ENCODE data around the gene OAS2.

The OAS2 gene

GRCh38 chr12:112963227-112963861 is 15.0 kb upstream of the OAS2 start:
- DNase-seq (ENCODE audit: low read depth in 1 of 2, low spot score in 1 of 2): no peak
- no peak for TF ChIP-seq JUND (IDR thresholded peaks at IDR 0.05; ENCODE audit: low read depth)
- in situ Hi-C loops (cut with HindIII; ENCODE audit: low pct_unique_long_range_greater_than_20kb, low sequenced_read_pairs): no loop called here

DNA sequence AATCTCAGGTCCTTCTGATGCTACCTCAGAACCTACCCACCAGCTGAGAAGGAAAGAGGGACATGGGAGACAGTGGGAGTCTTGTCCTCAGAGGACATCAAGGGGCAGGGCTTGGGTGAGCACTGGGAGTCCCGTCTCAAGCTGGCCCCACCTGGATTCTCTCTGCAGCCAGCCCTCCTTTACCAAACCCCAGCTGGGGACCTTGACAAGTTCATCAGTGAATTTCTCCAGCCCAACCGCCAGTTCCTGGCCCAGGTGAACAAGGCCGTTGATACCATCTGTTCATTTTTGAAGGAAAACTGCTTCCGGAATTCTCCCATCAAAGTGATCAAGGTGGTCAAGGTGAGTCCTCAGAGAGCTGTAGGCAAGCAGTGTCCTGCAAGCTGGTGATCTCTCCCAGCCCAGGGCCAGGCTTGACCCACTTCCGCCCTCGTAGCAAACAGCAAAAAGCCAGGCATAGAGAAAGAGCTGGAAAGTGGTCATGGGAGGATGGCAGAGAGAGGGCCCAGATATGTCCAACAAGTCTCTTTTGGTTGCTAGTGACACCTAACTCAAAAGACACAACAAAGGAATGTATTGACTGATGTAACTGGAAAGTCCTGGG is 14.2 kb upstream of the OAS2 start:
- no peak for TF ChIP-seq JUND (IDR thresholded peaks at IDR 0.05; ENCODE audit: low read depth)
- DNase-seq (ENCODE audit: low read depth in 1 of 2, low spot score in 1 of 2): no peak
- in situ Hi-C loops (cut with HindIII; ENCODE audit: low pct_unique_long_range_greater_than_20kb, low sequenced_read_pairs): no loop called here

GRCh38 chr12:112964915-112965314 is 13.4 kb upstream of the OAS2 start:
- TF ChIP-seq JUND (IDR thresholded peaks at IDR 0.05; ENCODE audit: low read depth): no peak
- DNase-seq (ENCODE audit: low read depth in 1 of 2, low spot score in 1 of 2): no peak
- in situ Hi-C loops (cut with HindIII; ENCODE audit: low pct_unique_long_range_greater_than_20kb, low sequenced_read_pairs): no loop called here

GRCh38 chr12:112965643-112966042 is 12.7 kb upstream of the OAS2 start:
- in situ Hi-C loops (cut with HindIII; ENCODE audit: low pct_unique_long_range_greater_than_20kb, low sequenced_read_pairs): no loop called here

DNA sequence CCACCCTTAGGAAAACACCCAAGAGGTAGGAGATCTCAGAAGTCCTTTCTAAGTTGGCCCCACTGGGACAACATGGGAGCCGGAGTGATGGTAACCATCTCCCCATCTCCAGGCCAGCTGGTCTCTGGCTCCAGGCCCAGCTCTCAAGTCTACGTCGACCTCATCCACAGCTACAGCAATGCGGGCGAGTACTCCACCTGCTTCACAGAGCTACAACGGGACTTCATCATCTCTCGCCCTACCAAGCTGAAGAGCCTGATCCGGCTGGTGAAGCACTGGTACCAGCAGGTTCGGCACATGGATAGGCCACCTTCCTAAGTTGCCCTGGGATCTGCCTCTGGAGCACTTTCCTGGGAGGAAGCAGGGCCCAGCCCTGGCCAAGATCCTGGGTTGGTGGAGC is 11.0 kb upstream of the OAS2 start:
- no peak for TF ChIP-seq JUND (IDR thresholded peaks at IDR 0.05; ENCODE audit: low read depth)
- in situ Hi-C loops (cut with HindIII; ENCODE audit: low pct_unique_long_range_greater_than_20kb, low sequenced_read_pairs): no loop called here
- no peak for DNase-seq (ENCODE audit: low read depth in 1 of 2, low spot score in 1 of 2)

More at GRCh38 chr12:112965643-112966042, 12.7 kb upstream of the OAS2 start:
- no peak for DNase-seq (ENCODE audit: low read depth in 1 of 2, low spot score in 1 of 2)
- no peak for TF ChIP-seq JUND (IDR thresholded peaks at IDR 0.05; ENCODE audit: low read depth)

DNA sequence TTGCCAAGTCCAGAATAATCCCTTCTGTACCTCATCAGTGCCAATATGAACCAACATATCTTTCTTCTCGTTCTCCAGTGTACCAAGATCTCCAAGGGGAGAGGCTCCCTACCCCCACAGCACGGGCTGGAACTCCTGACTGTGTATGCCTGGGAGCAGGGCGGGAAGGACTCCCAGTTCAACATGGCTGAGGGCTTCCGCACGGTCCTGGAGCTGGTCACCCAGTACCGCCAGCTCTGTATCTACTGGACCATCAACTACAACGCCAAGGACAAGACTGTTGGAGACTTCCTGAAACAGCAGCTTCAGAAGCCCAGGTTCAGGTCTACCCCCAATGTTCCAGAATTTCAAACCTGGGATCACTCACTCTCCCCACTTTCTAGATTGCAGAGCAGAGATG is 10.5 kb upstream of the OAS2 start:
- in situ Hi-C loops (cut with HindIII; ENCODE audit: low pct_unique_long_range_greater_than_20kb, low sequenced_read_pairs): no loop called here
- no peak for TF ChIP-seq JUND (IDR thresholded peaks at IDR 0.05; ENCODE audit: low read depth)
- no peak for DNase-seq (ENCODE audit: low read depth in 1 of 2, low spot score in 1 of 2)

DNA sequence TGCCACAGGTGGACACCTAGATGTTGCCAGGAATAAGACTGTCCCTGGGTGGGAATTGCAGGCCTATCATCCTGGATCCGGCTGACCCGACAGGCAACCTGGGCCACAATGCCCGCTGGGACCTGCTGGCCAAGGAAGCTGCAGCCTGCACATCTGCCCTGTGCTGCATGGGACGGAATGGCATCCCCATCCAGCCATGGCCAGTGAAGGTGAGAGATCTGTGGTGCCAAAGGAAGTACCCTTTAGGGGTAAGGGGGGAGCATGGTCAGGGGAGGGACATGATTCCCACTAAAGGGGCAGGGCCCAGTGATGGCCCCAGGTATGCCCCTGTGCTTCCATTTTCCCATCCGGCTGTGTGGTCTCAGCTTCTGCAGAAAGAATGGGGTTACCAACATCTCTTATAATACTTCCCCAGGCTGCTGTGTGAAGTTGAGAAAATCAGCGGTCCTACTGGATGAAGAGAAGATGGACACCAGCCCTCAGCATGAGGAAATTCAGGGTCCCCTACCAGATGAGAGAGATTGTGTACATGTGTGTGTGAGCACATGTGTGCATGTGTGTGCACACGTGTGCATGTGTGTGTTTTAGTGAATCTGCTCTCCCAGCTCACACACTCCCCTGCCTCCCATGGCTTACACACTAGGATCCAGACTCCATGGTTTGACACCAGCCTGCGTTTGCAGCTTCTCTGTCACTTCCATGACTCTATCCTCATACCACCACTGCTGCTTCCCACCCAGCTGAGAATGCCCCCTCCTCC is 8.6 kb upstream of the OAS2 start:
- TF ChIP-seq JUND (IDR thresholded peaks at IDR 0.05; ENCODE audit: low read depth): no peak
- in situ Hi-C loops (cut with HindIII; ENCODE audit: low pct_unique_long_range_greater_than_20kb, low sequenced_read_pairs): no loop called here
- DNase-seq (ENCODE audit: low read depth in 1 of 2, low spot score in 1 of 2): no peak

DNA sequence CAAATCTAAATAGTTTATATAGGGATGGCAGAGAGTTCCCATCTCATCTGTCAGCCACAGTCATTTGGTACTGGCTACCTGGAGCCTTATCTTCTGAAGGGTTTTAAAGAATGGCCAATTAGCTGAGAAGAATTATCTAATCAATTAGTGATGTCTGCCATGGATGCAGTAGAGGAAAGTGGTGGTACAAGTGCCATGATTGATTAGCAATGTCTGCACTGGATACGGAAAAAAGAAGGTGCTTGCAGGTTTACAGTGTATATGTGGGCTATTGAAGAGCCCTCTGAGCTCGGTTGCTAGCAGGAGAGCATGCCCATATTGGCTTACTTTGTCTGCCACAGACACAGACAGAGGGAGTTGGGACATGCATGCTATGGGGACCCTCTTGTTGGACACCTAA is 7.9 kb upstream of the OAS2 start:
- DNase-seq (ENCODE audit: low read depth in 1 of 2, low spot score in 1 of 2): no peak
- in situ Hi-C loops (cut with HindIII; ENCODE audit: low pct_unique_long_range_greater_than_20kb, low sequenced_read_pairs): no loop called here
- TF ChIP-seq JUND (IDR thresholded peaks at IDR 0.05; ENCODE audit: low read depth): no peak

DNA sequence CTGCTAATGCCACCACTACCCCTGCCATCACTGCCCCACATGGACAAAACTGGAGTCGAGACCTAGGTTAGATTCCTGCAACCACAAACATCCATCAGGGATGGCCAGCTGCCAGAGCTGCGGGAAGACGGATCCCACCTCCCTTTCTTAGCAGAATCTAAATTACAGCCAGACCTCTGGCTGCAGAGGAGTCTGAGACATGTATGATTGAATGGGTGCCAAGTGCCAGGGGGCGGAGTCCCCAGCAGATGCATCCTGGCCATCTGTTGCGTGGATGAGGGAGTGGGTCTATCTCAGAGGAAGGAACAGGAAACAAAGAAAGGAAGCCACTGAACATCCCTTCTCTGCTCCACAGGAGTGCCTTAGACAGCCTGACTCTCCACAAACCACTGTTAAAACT is 7.1 kb upstream of the OAS2 start:
- in situ Hi-C loops (cut with HindIII; ENCODE audit: low pct_unique_long_range_greater_than_20kb, low sequenced_read_pairs): no loop called here
- no peak for TF ChIP-seq JUND (IDR thresholded peaks at IDR 0.05; ENCODE audit: low read depth)
- DNase-seq (ENCODE audit: low read depth in 1 of 2, low spot score in 1 of 2): no peak

- DNase-seq (ENCODE audit: low read depth in 1 of 2, low spot score in 1 of 2): no peak
- TF ChIP-seq JUND (IDR thresholded peaks at IDR 0.05; ENCODE audit: low read depth): no peak
- in situ Hi-C loops (cut with HindIII; ENCODE audit: low pct_unique_long_range_greater_than_20kb, low sequenced_read_pairs): no loop called here
Measured at GRCh38 chr12:112973011-112973735, 5.1 kb upstream of the OAS2 start.

DNA sequence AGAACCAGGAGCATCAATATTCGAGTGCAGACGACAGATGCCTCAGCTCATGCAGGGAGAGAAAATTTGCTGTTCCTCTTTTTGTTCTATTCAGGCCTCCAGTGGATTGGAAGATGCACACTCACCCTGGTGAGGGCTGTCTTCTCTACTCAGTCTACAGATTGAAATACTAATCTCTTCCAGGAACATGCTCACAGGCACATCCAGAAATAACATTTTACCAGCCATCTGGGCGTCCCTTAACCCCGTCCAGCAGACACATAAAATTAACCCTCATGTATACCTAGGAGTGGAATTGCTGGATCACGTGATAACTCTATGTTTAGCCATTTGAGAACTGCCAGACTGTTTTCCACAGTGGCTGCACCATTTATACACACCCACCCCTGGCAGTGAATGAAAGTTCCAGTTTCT is 4.5 kb upstream of the OAS2 start:
- no peak for DNase-seq (ENCODE audit: low read depth in 1 of 2, low spot score in 1 of 2)
- TF ChIP-seq JUND (IDR thresholded peaks at IDR 0.05; ENCODE audit: low read depth): no peak
- in situ Hi-C loops (cut with HindIII; ENCODE audit: low pct_unique_long_range_greater_than_20kb, low sequenced_read_pairs): no loop called here

GRCh38 chr12:112974904-112975303 is 3.4 kb upstream of the OAS2 start:
- in situ Hi-C loops (cut with HindIII; ENCODE audit: low pct_unique_long_range_greater_than_20kb, low sequenced_read_pairs): no loop called here
- no peak for TF ChIP-seq JUND (IDR thresholded peaks at IDR 0.05; ENCODE audit: low read depth)
- no peak for DNase-seq (ENCODE audit: low read depth in 1 of 2, low spot score in 1 of 2)

DNA sequence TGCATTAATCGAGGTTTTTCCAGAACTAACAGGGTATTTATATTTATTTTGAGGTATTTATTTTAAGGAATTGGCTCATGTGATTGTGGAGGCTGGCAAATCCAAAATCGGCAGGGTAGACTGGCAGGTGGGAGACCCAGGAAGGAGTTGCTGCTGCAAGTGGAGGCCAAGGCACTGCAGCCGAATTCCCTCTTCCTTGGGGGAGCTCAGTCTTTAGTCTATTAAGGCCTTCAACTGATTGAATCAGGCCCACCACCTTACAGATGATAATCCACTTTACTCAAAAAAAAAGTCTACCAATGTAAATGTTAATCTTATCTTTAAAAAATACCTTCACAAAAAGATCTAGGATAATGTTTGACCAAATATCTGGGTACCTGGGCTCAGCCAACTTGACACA is 1.2 kb upstream of the OAS2 start:
- in situ Hi-C loops (cut with HindIII; ENCODE audit: low pct_unique_long_range_greater_than_20kb, low sequenced_read_pairs): no loop called here
- no peak for DNase-seq (ENCODE audit: low read depth in 1 of 2, low spot score in 1 of 2)
- TF ChIP-seq JUND (IDR thresholded peaks at IDR 0.05; ENCODE audit: low read depth): no peak
